Bronchial epithelial cell (primary cell): ENCODE measurements around the gene RPL28. TPM values are rescaled to one million over a fixed set of nuclear protein-coding genes. Genes with fewer than 3 reads are reported as not detected.
A peak's percentile ranks its signal among the peaks of the same experiment; 100 is the strongest.

Experiments
- DNase-seq: peaks from one replicate; pipeline ENCODE4 v3.0.0-alpha.2; 2010; ENCODE audit warnings: low read depth
- FAIRE-seq: peaks from 2 replicates; lab custom pipeline; 2011; peaks lifted over from hg19 to GRCh38; lab: Jason Lieb, UNC
- H3K27me3 ChIP-seq: 2 replicates; pipeline ENCODE4 v1.5.1; 2011; ENCODE audit warnings: low read length; ENCODE audit not compliant: control insufficient read depth, insufficient read depth
- H3K36me3 ChIP-seq: 2 replicates; pipeline ENCODE4 v1.5.1; 2011; ENCODE audit warnings: low read length; ENCODE audit not compliant: control insufficient read depth, insufficient read depth
- H3K4me3 ChIP-seq: 2 replicates; pipeline ENCODE4 v1.5.1; 2011; ENCODE audit warnings: mild to moderate bottlenecking, low read depth, low read length, control low read depth
- CTCF ChIP-seq: IDR thresholded peaks from 2 replicates; pipeline ENCODE4 v1.5.1; 2011; ENCODE audit warnings: mild to moderate bottlenecking, moderate library complexity, low read length, control low read depth, inconsistent platforms; ENCODE audit not compliant: insufficient read depth, severe bottlenecking
- total RNA-seq: library from RNA; depleted of rRNA; stranded (reverse); fragments of >200 nt; gene quantifications from 2 replicates; pipeline ENCODE4 v1.2.1, GENCODE V29; 2014

The RPL28 gene
- total RNA-seq, 1 donor from 2014 or later = 603 TPM

DNA sequence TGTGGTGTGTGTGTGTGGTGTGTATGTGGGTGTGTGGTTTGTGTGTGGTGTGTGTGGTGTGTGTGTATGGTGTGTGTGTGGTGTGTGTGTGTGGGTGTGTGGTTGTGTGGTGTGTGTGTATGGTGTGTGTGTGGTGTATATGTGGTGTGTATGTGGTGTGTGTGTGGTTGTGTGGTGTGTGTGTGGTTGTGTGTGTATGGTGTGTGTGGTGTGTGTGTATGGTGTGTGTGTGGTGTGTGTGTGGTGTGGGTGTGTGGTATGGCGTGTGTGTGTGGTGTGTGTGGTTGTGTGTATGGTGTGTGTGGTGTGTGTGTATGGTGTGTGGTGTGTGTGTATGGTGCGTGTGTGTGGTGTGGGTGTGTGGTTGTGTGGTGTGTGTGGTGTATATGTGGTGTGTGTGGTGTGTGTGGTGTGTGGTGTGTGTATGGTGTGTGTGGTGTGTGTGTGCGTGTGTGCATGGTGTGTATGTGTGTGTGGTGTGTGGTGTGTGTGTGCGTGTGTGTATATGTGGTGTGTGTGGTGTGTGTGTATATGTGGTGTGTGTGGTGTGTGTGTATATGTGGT, 48.7 kb downstream of the RPL28 start:
- H3K27me3 ChIP-seq = peaks cover 7% of the 10 kb centered on the region
- DNase-seq (no peak), FAIRE-seq (peak; percentile 100)
- no peak for TF ChIP-seq CTCF
- no peaks in the 10 kb centered on the region for H3K36me3 ChIP-seq
- H3K4me3 ChIP-seq = no peak overlapping the region

DNA sequence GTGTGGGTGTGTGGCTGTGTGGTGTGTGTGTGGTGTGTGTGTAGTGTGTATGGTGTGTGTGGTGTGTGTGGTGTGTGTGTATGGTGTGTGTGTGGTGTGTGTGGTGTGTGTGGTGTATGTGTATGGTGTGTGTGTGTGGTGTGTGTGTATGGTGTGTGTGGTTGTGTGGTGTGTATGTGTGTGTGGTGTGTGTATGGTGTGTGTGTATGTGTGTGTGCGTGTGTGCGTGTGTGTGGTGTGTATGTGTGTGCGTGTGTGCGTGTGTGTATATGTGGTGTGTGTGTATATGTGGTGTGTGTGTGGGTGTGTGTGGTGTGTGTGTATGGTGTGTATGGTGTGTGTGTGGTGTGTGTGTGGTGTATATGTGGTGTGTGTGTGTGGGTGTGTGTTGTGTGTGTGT, 49.3 kb downstream of the RPL28 start:
- Histone ChIP-seq H3K36me3 (no peaks in the 10 kb centered on the region), H3K27me3 (peaks cover 7% of the 10 kb centered on the region), H3K4me3 (no peak overlapping the region)
- FAIRE-seq = no peak
- no peak for DNase-seq
- no peak for TF ChIP-seq CTCF

DNA sequence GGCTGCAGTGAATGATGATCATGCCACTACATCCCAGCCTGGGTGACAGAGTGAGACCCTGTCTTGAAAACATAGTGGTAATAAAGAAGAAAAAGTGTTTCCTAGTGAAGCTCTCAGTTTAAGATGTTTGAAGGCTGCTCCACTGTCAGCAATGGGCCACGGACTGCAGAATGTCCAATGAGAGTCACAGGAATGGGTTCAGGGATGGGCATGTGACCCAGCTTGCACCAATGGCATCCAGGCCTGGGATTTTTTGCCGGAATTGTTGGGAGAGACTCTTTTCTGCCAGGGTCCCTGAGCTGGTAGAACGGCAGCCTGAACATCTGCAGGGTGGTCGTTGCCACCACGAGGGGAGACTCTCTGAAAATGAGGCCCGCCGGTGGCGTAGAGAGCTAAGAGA, 51.1 kb downstream of the RPL28 start:
- H3K27me3 ChIP-seq = peaks cover 20% of the 10 kb centered on the region
- FAIRE-seq (no peak), DNase-seq (no peak)

DNA sequence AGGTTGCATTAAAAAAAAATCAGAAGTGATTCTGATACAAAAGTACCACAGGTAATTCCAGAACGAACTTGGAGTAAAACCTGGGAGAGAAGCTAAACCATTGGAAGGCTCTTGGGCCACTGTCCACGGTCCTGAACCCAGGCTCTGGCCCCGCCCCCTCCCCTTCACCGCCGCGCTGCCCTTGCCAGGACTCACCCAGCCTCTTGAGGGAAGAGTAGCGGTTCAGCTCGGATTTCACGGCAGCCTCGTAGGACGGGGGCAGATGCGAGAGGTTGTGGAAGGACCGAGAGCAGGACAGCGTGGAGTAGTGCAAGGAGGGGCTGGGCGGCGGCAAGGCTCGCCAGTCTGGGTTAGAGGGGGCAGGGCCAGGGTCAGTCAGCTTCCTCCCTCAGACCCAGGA, 51.7 kb downstream of the RPL28 start:
- no peak for FAIRE-seq
- Histone ChIP-seq H3K27me3 (peaks cover 23% of the 10 kb centered on the region), H3K4me3 (no peak overlapping the region), H3K36me3 (no peaks in the 10 kb centered on the region)
- no peak for TF ChIP-seq CTCF
- peak; percentile 46 for DNase-seq

More for the DNA sequence above, 51.1 kb downstream of the RPL28 start:
- no peak for TF ChIP-seq CTCF
- H3K4me3 ChIP-seq = no peak overlapping the region
- no peaks in the 10 kb centered on the region for H3K36me3 ChIP-seq

DNA sequence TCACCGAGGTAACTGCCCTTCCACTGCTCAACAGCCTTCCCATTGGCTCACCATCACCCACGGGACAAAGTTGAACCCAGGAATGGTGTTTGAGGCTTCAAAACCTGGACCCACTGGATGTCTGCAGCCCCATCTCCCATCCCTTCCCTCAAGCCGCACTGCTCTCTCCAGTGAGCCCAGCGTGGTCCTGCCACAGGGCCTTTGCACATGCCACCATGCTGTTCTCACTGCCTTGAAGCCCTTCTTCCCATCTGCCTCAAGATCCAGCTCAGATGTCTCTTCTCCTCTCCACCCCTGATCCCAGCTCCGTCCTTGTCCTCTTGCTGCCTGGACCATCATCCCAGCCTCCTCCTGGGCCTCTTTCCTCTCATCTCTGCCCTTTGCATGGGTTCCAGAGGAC, 53.3 kb downstream of the RPL28 start:
- TF ChIP-seq CTCF = no peak
- no peaks in the 10 kb centered on the region for H3K36me3 ChIP-seq
- peaks cover 29% of the 10 kb centered on the region for H3K27me3 ChIP-seq
- DNase-seq (no peak), FAIRE-seq (no peak)
- no peak overlapping the region for H3K4me3 ChIP-seq
